Stimulated activated naive CD8-positive, alpha-beta T cell treated with anti-CD3 and anti-CD28 coated beads, Interleukin-15, amount 100 ng/mL, for 72 hours (primary cell): ENCODE measurements around the gene PIK3CD.

Source experiments
- ATAC-seq: fragments of 150-1000 bp; cut with Tn5 transposase; 2 replicates; pipeline ENCODE4 v1.10.0; 2021; ENCODE audit warnings: mild to moderate bottlenecking, moderate library complexity
- DNase-seq, 2 donors: peaks; one replicate each; pipeline ENCODE4 v3.0.0; 2021 to 2022
- H3K27ac Mint-ChIP-seq, 2 donors: one replicate each; pipeline ENCODE4 v1.8.0; 2022; ENCODE audit warnings: mild to moderate bottlenecking in 2 of 2, mixed read lengths in 2 of 2, moderate library complexity in 2 of 2
- H3K27me3 Mint-ChIP-seq: one replicate; pipeline ENCODE4 v1.8.0; 2022; ENCODE audit warnings: mixed read lengths
- H3K4me1 Mint-ChIP-seq: one replicate; pipeline ENCODE4 v1.8.0; 2022; ENCODE audit warnings: mild to moderate bottlenecking, mixed read lengths
- H3K4me3 Mint-ChIP-seq, 2 donors: one replicate each; pipeline ENCODE4 v1.8.0; 2022; ENCODE audit warnings: mild to moderate bottlenecking in 2 of 2, mixed read lengths in 2 of 2, moderate library complexity in 1 of 2
- H3K9me3 Mint-ChIP-seq, 2 donors: one replicate each; pipeline ENCODE4 v1.8.0; 2022; ENCODE audit warnings: mixed read lengths in 2 of 2

The PIK3CD gene

DNA sequence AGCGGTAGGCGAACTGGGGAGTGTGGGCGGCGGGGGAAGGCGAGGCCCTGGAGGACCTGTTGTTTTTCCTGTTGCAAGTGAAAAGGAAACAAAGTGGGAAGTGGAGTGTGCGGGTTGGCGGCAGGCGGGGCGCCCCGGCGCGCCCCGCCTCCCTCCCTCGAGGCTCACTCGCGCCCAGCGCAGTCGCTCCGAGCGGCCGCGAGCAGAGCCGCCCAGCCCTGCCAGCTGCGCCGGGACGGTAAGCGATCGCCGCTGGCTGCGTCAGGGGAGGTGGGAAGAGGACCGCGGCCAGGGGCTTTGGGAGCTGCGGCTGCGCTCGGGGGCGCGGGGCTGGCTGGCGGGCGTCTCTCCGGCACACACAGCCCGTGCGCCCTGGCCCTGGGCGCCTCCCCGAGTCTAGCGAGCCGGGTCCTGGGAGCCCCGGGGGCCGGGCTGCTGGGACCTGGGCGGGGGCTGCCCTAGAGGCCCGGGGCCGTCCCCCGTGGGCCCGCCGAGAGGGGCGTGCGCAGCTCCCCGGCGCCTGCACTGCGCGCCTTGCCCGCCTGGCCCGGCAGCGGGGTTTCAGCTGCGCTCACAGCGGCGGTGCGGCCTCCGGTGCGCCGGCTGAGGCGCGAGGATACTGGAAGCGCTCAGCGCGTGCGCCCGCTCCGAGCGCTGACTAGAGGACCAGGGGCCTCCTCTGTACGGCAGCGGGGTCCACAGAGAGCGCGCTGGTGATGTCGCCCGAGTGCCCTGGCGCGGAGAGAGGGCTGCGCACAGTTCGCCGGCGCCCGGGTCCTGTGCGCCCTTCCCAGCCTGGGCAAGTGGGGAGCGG lies at the start of gene PIK3CD:
Gene PIK3CD, plus strand, starts transcription at position 167 of the 814 bp plus-strand sequence. CDS start 58,725 bp downstream, outside the sequence.
- DNase-seq = peak; percentile 58 to 69
- peak; percentile 64 for ATAC-seq
- peak within 1 kb of the TSS; percentile 96 to 100 for H3K4me3 Mint-ChIP-seq
- H3K27ac Mint-ChIP-seq = peak within 1 kb of the TSS; percentile 97 to 99
- H3K9me3 Mint-ChIP-seq = no peaks in the 10 kb centered on the region
- no peaks in the 10 kb centered on the region for H3K27me3 Mint-ChIP-seq
- peaks cover 70% of the 10 kb centered on the region for H3K4me1 Mint-ChIP-seq

DNA sequence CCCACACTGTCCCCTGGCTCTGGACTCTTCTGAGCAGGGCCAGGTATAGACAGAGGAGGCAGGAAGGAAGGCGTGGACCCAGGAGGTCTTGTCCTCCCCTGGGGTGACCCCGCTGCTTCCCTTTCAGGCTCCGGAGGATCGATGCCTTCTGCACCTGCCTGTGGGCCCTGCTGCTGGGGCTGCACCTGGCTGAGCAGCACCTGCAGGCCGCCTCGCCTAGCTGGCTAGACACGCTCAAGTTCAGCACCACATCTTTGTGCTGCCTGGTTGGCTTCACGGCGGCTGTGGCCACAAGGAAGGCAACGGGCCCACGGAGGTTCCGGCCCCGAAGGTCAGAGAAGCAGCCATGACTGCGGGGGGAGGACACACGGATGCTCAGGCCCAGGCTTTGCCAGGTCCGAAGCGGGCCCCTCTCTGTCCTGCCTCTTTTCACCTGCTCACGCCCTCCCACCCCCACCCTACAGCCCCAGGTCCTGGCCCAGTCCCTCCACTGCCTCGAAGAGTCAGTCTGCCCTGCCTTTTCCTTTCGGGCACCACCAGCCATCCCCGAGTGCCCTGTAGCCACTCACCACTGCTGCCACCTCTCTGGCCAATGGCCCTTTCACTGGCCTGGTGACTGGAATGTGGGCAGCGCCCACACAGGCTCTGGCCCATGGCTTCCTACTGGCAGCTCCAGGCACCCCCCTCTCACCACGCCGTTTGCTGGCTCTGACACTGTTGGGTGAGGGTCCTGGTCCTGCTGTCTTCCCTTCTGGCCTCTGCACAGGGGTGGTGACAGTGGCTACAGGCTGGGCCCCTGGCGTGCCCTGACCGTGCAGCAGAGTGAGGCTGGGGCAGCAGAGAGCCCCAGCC lies 49.4 kb upstream of the PIK3CD start:
- H3K27ac Mint-ChIP-seq = no peak overlapping the region
- H3K4me1 Mint-ChIP-seq = no peaks in the 10 kb centered on the region
- no peaks in the 10 kb centered on the region for H3K9me3 Mint-ChIP-seq
- no peaks in the 10 kb centered on the region for H3K27me3 Mint-ChIP-seq
- no peak overlapping the region for H3K4me3 Mint-ChIP-seq
- DNase-seq (no peak), ATAC-seq (peak; percentile 22)

DNA sequence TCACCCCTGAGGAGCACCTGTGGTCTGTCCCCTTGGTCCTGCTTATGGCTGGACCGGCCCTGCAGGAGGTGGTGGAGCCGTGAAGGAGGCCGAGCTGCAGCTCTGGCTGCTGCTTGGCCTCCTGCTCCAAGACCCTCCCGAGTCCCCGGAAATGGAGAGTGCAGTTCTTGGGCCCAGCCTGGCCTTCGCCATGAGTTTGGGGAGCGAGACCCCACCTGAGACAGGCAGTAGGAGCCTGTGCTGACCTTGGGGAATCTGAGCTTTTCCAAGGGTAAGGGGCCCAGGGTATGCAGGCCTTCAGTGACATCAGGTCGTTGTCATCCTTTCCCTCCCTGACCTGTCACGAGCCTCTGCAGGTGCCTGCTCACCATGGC lies 48.8 kb upstream of the PIK3CD start:
- ATAC-seq (no peak), DNase-seq (no peak)
- H3K4me1 Mint-ChIP-seq = no peaks in the 10 kb centered on the region
- no peak overlapping the region for H3K27ac Mint-ChIP-seq
- no peak overlapping the region for H3K4me3 Mint-ChIP-seq
- H3K9me3 Mint-ChIP-seq = no peaks in the 10 kb centered on the region
- H3K27me3 Mint-ChIP-seq = no peaks in the 10 kb centered on the region

DNA sequence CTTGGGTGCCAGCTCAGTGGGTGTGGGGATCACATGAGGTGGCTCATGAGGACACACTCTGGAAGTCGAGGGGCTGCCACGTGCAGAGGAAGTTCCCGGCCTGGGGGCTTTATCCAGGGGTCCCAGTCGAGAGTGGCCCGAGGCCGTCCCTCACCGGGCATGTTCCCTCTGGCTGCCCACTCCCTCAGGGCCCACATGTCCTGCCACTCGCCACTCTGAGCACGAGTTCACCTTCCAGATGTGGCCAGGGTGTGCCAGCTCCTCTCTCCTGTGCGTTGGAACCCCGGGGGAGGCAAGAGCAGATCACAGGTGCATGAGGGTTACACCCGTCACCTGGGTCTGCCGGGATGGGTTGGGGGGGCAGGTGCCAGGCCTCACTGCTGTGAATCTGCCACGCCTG lies 48.2 kb upstream of the PIK3CD start:
- no peaks in the 10 kb centered on the region for H3K27me3 Mint-ChIP-seq
- H3K9me3 Mint-ChIP-seq = no peaks in the 10 kb centered on the region
- no peaks in the 10 kb centered on the region for H3K4me1 Mint-ChIP-seq
- H3K4me3 Mint-ChIP-seq = no peak overlapping the region
- H3K27ac Mint-ChIP-seq = peak overlapping the region in 1 of 2 donors; percentile 34
- ATAC-seq (no peak), DNase-seq (no peak)

DNA sequence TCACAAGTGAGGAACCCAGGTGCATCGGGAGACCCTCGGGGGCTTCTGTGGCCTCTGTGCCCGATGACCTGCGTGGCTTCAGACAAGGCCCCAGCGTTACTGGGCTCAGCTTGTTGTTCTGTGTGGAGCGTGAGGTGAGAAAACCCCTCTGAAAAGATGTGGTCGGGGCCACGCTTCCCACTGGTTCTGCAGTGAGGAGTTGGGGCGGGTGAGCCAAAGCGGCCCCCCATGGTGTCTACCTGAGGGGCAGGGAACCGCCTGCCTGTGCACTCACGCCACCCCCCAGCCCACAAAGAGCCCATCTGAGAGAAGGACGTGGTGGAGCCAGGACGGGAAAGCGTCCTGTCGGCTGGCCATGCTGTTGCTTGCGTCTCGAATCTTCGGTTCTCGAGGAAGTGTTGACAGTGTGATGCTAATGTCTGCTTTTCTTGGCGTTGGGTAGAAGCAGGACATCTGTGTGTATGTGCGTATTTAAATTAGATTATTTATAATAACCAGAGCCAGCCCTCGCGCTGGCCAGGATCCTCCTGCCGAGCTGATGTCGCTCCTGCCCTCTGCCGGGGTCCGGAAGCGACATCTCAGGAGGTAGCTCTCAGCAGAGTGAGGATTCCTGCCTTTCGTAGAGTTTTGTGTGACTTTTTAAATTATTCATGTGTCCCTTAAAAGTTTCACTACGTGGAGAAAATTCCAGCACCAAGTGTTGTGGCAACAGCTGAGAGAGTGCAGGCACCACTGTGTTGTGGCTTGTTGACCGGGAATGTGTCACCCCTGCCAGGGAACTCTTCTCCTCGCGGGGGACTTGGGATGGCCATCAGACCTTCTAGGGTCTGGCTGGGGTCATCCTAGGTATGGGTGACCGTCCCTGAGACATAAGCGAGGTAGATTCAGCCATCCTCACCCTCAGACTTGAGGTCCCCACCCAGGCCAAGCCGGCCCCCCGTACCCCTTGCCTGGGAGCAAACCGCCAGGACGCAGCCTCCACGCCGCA lies 47.5 kb upstream of the PIK3CD start:
- Mint-ChIP-seq H3K9me3 (no peaks in the 10 kb centered on the region), H3K27ac (no peak overlapping the region), H3K4me1 (no peaks in the 10 kb centered on the region), H3K4me3 (no peak overlapping the region), H3K27me3 (no peaks in the 10 kb centered on the region)
- ATAC-seq (no peak), DNase-seq (no peak)

DNA sequence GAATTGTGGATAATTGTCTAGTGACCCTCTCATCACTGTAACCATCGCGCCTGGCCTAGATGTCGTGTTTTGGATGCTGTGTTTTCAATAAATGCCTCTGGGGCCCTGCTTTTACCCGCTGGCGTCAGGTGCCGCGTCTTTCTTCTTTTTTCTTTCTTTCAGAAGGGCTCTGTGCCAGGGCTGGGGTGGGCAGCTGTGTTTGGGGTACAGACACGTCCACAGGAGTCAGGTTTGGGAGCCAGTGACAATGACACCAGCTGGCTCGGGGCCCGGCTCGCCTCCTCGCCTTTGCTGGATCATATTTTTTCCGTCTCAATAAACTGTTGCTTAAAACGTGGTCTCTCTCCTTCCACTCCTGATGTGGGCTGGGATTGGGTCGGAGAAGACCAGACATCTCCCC lies 46.7 kb upstream of the PIK3CD start:
- DNase-seq = no peak
- no peaks in the 10 kb centered on the region for H3K4me1 Mint-ChIP-seq
- H3K9me3 Mint-ChIP-seq = no peaks in the 10 kb centered on the region
- H3K27me3 Mint-ChIP-seq = no peaks in the 10 kb centered on the region
- no peak for ATAC-seq
- peak overlapping the region in 1 of 2 donors; percentile 9 for H3K27ac Mint-ChIP-seq
- no peak overlapping the region for H3K4me3 Mint-ChIP-seq

DNA sequence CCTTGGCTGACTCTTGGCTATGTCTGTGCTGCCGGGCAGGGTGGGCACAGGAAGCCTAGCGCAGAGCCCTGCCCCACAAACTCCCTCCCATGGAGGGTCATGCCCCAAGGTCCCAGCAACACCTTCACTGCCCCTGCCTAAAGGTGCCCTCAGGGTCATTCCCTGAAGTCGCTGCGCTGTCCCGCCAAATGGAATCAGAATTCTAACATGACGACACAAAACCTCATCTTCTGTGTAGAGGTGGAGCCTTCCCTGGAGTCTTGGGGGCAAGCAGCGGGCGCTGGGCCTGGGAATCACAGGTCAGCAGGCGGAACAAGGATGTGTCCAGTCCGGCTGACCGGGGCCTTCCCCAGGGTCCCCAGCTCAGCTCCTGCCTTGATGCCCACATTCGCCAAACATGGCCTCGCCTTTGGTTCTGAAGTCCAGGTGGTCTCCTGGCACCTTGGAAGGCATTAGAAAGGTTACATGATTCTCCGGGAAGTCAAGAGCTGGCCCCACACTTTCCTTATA lies 45.5 kb upstream of the PIK3CD start:
- DNase-seq (no peak), ATAC-seq (no peak)
- no peak overlapping the region for H3K27ac Mint-ChIP-seq
- no peaks in the 10 kb centered on the region for H3K27me3 Mint-ChIP-seq
- no peaks in the 10 kb centered on the region for H3K4me1 Mint-ChIP-seq
- no peaks in the 10 kb centered on the region for H3K9me3 Mint-ChIP-seq
- H3K4me3 Mint-ChIP-seq = no peak overlapping the region

DNA sequence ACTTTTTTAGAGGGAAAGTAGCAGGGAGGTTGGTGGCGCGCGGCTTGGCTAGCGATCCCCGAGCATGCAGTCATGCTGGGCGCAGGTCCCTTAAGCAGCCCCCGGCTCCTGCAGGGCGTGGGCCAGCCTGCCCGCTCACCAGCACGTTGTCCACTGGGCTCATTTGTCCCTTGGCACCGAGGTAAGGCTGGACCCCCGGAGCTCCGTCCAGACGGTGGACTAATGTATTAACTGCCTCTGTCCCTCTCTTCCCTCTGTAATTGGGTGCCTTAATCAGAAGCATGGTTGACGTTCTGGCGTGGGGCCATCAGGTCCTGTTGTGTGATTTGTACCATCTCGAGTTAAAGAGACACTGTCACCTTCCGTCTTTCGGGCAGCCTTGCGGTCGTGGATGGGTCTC lies 45.1 kb upstream of the PIK3CD start:
- DNase-seq = no peak
- H3K4me3 Mint-ChIP-seq = no peak overlapping the region
- no peak overlapping the region for H3K27ac Mint-ChIP-seq
- ATAC-seq = no peak
- no peaks in the 10 kb centered on the region for H3K9me3 Mint-ChIP-seq
- no peaks in the 10 kb centered on the region for H3K4me1 Mint-ChIP-seq
- H3K27me3 Mint-ChIP-seq = no peaks in the 10 kb centered on the region

DNA sequence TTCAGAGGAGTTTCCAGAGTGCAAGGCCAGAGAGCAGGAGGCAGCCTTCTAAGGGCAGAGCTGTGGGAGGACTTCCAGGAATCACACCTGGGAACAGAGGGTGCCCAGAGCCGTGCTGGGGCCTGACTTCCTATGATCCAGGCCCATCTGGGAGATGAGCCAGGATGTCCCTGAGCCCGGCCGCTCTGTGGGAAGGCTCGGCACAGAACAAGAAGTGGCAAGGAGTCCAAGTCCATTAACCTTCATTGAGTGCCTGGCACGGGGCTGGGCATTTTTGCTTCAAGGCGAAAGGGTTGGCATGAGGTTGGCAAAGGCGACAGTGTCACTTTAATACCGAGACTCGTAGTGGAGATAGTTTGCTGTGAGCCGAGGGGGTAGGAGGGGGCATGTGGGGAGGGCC lies 44.6 kb upstream of the PIK3CD start:
- H3K9me3 Mint-ChIP-seq = no peaks in the 10 kb centered on the region
- no peak for ATAC-seq
- no peaks in the 10 kb centered on the region for H3K27me3 Mint-ChIP-seq

DNA sequence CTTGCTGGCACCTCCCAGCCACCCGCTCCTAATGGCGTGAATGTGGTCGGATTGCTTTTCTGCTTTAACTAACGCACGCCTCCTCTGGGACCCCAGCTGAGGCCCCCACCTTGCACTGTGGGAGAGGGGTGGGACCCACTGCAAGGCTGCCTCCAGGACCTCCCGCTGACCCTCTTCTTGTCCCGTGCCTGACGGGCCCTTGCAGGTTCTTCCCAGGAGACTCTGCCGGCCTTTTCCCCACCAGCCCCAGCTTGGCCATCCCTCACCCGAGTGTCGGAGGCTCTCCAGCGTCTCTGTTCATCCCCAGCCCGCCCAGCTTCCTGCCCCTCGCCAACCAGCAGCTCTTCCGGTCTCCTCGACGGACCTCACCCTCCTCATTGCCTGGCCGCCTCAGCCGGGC lies 44.2 kb upstream of the PIK3CD start:
- H3K4me3 Mint-ChIP-seq = no peak overlapping the region
- DNase-seq = no peak
- no peaks in the 10 kb centered on the region for H3K27me3 Mint-ChIP-seq

More for the DNA sequence above, 44.6 kb upstream of the PIK3CD start:
- Mint-ChIP-seq H3K4me3 (no peak overlapping the region), H3K4me1 (no peaks in the 10 kb centered on the region), H3K27ac (no peak overlapping the region)
- DNase-seq = no peak

DNA sequence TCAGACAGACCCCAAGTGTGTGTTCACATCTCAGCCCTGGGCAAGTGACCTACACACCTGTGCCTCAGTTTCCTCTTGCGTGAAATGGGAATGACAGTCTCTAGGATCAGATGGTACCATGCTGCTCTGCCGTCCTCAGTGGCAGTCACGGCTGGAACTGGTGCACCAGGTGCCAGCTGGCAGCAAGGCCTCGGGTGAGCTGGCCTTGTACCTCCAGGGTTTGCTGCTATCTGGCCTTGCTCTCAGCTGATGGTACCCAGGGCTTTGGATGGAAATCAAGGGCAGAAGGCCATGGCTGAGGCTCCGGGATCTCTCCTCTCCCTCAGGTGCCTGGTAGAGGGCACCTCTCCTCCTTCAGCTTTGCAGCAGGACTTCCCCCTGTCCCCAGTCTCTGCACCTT lies 41.5 kb upstream of the PIK3CD start:
- H3K27me3 Mint-ChIP-seq = no peaks in the 10 kb centered on the region
- H3K27ac Mint-ChIP-seq = no peak overlapping the region
- ATAC-seq (no peak), DNase-seq (no peak)
- no peaks in the 10 kb centered on the region for H3K4me1 Mint-ChIP-seq
- H3K9me3 Mint-ChIP-seq = no peaks in the 10 kb centered on the region
- H3K4me3 Mint-ChIP-seq = no peak overlapping the region

More for the DNA sequence above, 44.2 kb upstream of the PIK3CD start:
- H3K27ac Mint-ChIP-seq = peak overlapping the region; percentile 64 to 71
- no peak for ATAC-seq
- no peaks in the 10 kb centered on the region for H3K9me3 Mint-ChIP-seq
- no peaks in the 10 kb centered on the region for H3K4me1 Mint-ChIP-seq

DNA sequence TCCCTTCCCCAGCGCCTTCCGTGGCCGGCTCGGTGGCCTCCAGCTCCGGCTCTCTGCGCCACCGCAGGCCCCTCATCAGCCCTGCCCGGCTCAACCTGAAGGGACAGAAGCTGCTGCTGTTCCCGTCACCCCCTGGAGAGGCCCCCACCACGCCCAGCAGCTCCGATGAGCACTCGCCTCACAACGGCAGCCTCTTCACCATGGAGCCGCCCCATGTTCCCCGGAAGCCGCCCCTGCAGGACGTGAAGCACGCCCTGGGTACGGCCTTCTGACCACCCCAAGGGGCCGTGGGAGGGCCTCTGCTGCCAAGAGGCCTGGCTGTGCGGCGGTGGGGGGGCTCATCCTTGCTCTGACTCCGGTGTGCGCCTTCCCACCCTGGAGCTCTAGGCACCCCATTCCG lies 41.0 kb upstream of the PIK3CD start:
- no peak for DNase-seq
- H3K27ac Mint-ChIP-seq = no peak overlapping the region
- H3K4me1 Mint-ChIP-seq = peaks cover 5% of the 10 kb centered on the region
- H3K9me3 Mint-ChIP-seq = no peaks in the 10 kb centered on the region
- ATAC-seq = no peak
- H3K27me3 Mint-ChIP-seq = no peaks in the 10 kb centered on the region
- no peak overlapping the region for H3K4me3 Mint-ChIP-seq

DNA sequence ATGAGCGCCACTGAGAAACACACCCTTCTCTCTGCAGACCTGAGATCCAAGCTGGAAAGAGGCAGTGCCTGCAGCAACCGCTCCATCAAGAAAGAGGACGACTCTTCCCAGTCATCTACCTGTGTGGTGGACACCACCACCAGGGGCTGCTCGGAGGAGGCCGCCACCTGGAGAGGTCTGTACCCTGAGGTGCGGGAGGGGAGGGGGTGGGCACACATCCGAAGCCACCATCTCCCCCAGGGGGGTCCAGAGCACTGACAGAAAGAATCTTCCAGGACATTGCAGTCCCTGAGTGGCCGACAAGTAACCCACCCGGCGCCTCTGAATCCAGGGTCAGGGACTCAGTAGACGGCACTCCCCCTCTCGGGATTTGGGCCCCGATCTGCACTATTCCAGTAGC lies 39.8 kb upstream of the PIK3CD start:
- Mint-ChIP-seq H3K4me3 (no peak overlapping the region), H3K4me1 (peaks cover 8% of the 10 kb centered on the region), H3K9me3 (no peaks in the 10 kb centered on the region), H3K27me3 (no peaks in the 10 kb centered on the region), H3K27ac (no peak overlapping the region)
- no peak for DNase-seq
- no peak for ATAC-seq

DNA sequence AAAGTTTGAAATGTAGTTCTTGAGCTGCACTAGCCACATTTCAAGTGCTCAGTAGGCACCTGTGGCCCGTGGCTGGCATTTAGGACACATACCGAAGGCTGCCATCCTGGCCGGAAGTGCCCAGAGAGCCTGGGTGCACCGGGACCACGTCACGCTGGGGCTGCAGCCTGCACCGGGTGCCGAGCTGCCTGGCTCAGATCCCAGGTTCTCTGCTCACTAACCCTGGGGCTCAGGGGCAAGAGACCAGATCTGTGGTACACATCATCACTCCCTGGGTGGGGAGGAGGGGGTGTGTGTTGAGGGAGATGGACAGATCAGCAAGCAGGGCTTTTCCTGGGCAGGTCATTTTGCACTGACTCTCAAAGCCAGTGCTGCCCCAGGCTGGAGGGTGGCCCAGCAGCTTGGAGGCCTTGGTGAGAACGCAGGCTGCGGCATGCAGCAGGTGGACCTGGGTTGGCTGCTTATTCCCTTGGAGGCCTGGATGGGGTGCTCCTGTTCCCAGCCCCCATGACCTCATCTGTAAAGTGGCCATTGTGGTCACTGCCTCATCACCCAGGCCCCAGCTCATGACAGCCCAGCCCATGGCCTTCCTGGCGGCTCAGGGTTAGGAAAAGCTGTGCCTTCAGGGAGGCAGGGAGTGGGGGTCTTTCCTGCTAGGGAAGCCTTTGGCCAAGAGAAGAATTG lies 39.2 kb upstream of the PIK3CD start:
- DNase-seq (no peak), ATAC-seq (no peak)
- Mint-ChIP-seq H3K27me3 (no peaks in the 10 kb centered on the region), H3K4me1 (peaks cover 8% of the 10 kb centered on the region), H3K9me3 (no peaks in the 10 kb centered on the region), H3K4me3 (no peak overlapping the region), H3K27ac (no peak overlapping the region)
